HEK293 (cell line): ENCODE data around the gene HSP90AA1.

Experiments used
- CTCF ChIP-seq: fragments of 450-650 bp; formaldehyde crosslinking; IDR thresholded peaks from 2 replicates; pipeline ENCODE4 v1.5.1; 2016; ENCODE audit warnings: missing biosample characterization, missing genetic modification characterization
- REST ChIP-seq: fragments of 450-650 bp; formaldehyde crosslinking; IDR thresholded peaks from 2 replicates; pipeline ENCODE4 v1.5.1; 2016; ENCODE audit warnings: missing biosample characterization, missing genetic modification characterization
- SETDB1 ChIP-seq: IDR thresholded peaks from one replicate; pipeline ENCODE4 v1.6.1; 2017; ENCODE audit warnings: mild to moderate bottlenecking, low read length, moderate library complexity, mixed read lengths; ENCODE audit not compliant: insufficient read length
- SP7 ChIP-seq: fragments of 450-650 bp; formaldehyde crosslinking; IDR thresholded peaks from 2 replicates; pipeline ENCODE4 v1.5.1; 2016; ENCODE audit warnings: missing biosample characterization, missing genetic modification characterization
- ZBTB20 ChIP-seq: fragments of 450-650 bp; formaldehyde crosslinking; IDR thresholded peaks from 2 replicates; pipeline ENCODE4 v1.5.1; 2016; ENCODE audit warnings: missing biosample characterization, missing genetic modification characterization

GRCh38 chr14:102089621-102090343 is 2.9 kb upstream of the HSP90AA1 start:
- TF ChIP-seq SETDB1, result no peak
- no peak for TF ChIP-seq CTCF (tag by site-specific recombination)
- no peak for TF ChIP-seq ZBTB20 (tag by site-specific recombination)
- no peak for TF ChIP-seq REST (tag by site-specific recombination)
- no peak for TF ChIP-seq SP7 (tag by site-specific recombination)
